ENCODE measurements around the gene CSAG2. TPM values are rescaled to one million over a fixed set of nuclear protein-coding genes. Genes with fewer than 3 reads are reported as not detected.
"Not testable (repeated sequence)": the region's sequence is repeated elsewhere in the genome, so short reads cannot be mapped to it uniquely, and the experiment has no call there.

Gene CSAG2, protein sequence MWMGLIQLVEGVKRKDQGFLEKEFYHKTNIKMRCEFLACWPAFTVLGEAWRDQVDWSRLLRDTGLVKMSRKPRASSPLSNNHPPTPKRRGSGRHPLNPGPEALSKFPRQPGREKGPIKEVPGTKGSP
- total RNA-seq (not detected), polyA plus RNA-seq (not detected)

DNA sequence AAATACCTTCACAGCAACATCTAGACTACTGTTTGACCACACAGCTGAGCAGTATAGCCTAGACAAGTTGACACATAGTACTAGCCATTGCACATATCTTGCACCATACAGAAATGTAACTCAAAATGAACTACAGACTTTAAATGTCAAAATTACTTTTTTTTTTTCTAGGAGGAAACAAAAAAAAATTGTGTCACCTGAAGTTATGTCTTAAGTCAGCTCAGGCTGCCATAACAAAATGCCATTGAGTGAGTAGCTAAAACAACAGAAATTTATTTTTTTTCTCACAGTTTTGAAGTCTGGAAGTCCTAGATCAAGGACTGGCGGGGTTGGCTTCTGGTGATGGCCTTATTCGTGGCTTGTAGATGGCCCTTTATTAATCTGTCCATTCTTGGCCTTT lies at the start of gene CSAG2:
TSS of gene CSAG2 (minus strand) at position 101 of the 400 bp plus-strand sequence. CDS start 161 bp downstream, outside the sequence.
- H3K4me3 ChIP-seq; H3K36me3 ChIP-seq; H3K9me3 ChIP-seq; H3K4me1 ChIP-seq; H3K27me3 ChIP-seq; DNase-seq; intact Hi-C loops (cut with DNase I); H3K27ac ChIP-seq: not testable (repeated sequence)
- WGBS, 2 donors = no CpG with 5 or more reads among the region's 2 CpGs

DNA sequence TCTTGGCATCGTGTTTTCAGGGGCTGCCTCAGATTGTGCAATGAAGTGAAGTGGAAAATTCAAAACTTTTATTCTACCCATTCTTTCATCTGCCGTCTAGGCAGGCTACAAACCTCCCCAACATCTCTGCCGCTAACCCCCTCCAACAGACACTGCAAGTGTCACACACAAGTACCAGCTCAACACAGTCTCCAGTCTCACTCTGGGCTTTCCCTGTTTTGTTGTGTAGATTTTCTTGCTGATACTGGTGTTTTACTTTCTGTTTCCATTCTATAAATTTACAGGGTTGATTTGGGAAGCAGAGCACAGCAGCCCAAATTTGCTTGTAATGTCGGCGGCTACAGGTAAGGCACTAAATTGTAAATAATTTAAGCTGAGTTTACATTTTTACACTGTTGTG lies 45.8 kb upstream of the CSAG2 start:
- H3K27ac ChIP-seq; H3K27me3 ChIP-seq; DNase-seq; H3K4me1 ChIP-seq; H3K4me3 ChIP-seq; H3K36me3 ChIP-seq; H3K9me3 ChIP-seq; intact Hi-C loops (cut with DNase I): not testable (repeated sequence)
- no CpG with 5 or more reads among the region's 5 CpGs for WGBS, 2 donors

DNA sequence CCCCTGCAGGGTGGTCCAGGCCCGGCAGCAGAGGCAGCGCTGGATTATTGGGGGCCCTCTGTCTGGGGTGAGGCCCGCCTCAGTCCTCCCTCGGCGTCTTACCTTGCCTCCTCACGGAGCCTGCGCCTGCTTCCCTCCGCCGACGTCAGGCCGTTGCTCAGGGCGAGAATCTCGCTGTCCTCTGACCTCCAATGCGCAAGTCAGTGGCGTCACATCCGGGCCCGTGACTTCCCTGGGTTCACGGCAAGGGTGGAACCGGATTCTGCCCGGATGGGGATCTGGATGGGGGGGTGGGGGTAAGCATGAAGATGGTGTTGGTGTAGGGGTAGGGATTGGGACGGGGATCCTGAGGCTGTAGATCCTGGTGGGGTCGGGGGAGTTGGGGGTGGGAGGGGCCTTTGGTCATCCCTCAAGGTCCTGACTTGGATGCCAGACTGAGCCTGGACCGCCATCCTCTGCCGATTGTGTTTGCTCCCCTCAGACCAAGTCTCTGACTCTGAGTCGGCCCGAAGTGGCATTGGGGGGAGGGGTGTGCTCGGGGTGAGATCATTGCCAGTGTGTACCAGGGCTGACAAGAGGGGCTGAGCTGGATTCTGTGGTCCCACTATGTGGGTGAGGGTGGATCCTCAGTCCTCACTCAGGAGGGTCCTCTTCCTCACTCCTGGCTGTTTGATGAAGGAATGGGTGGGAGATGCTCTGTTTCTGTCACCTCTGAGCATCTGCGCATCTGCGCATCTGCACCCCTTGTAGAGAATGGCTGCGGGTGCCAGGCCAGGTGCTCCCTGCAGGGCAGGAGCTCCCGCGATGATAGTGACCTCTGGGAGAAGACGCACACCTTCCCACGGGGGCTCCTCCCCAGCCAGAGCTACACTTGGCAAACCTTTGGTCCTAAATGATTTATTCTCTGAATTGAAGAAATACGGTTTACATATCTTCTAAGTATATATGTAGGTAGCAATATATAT lies 44.9 kb upstream of the CSAG2 start, which contains the start of gene MAGEA2:
TSS of gene MAGEA2 (minus strand) at position 157 of the 965 bp plus-strand sequence. CDS start 2,479 bp downstream, outside the sequence.
- WGBS, 2 donors = no CpG with 5 or more reads among the region's 35 CpGs
- intact Hi-C loops (cut with DNase I); H3K36me3 ChIP-seq; H3K27me3 ChIP-seq; H3K9me3 ChIP-seq; H3K4me1 ChIP-seq; H3K27ac ChIP-seq; H3K4me3 ChIP-seq; DNase-seq: not testable (repeated sequence)

DNA sequence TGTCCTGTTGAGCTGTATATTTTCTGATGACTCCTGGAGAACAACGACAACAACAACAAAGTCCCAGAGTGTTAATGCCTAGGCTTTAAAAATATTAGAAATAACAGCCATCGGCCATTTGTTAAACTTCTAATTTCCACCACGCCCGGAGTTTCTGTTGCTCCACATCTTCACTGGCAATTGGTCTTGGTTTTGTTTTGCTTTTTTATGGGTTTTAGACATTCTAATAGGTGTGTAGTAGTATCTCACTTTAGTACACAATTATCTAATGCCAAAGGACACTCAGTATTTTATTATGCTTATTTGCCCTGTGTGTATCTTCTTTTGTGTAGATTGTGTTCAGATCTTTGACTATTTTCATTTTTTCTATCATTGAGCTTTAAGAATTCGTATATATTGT lies 29.5 kb upstream of the CSAG2 start:
- intact Hi-C loops (cut with DNase I) = no loop called here
- no peaks in the 10 kb centered on the region for H3K4me1 ChIP-seq
- H3K9me3 ChIP-seq = no peaks in the 10 kb centered on the region
- WGBS, 2 donors = 90 to 93% methylated on average over 5 of the region's 5 CpGs
- no peak overlapping the region for H3K4me3 ChIP-seq
- H3K36me3 ChIP-seq = no peaks in the 10 kb centered on the region
- no peak for DNase-seq
- H3K27me3 ChIP-seq = no peaks in the 10 kb centered on the region
- TF ChIP-seq POLR2AphosphoS5 (IDR thresholded peaks at IDR 0.05) = no peak
- no peak for TF ChIP-seq POLR2A (IDR thresholded peaks at IDR 0.05)
- no peak for TF ChIP-seq EP300 (IDR thresholded peaks at IDR 0.05)
- TF ChIP-seq, protein P1, sequence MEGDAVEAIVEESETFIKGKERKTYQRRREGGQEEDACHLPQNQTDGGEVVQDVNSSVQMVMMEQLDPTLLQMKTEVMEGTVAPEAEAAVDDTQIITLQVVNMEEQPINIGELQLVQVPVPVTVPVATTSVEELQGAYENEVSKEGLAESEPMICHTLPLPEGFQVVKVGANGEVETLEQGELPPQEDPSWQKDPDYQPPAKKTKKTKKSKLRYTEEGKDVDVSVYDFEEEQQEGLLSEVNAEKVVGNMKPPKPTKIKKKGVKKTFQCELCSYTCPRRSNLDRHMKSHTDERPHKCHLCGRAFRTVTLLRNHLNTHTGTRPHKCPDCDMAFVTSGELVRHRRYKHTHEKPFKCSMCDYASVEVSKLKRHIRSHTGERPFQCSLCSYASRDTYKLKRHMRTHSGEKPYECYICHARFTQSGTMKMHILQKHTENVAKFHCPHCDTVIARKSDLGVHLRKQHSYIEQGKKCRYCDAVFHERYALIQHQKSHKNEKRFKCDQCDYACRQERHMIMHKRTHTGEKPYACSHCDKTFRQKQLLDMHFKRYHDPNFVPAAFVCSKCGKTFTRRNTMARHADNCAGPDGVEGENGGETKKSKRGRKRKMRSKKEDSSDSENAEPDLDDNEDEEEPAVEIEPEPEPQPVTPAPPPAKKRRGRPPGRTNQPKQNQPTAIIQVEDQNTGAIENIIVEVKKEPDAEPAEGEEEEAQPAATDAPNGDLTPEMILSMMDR (IDR thresholded peaks at IDR 0.05) = no peak
- H3K27ac ChIP-seq = no peak overlapping the region

DNA sequence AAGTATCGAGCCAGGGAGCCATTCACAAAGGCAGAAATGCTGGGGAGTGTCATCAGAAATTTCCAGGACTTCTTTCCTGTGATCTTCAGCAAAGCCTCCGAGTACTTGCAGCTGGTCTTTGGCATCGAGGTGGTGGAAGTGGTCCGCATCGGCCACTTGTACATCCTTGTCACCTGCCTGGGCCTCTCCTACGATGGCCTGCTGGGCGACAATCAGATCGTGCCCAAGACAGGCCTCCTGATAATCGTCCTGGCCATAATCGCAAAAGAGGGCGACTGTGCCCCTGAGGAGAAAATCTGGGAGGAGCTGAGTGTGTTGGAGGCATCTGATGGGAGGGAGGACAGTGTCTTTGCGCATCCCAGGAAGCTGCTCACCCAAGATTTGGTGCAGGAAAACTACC lies 27.5 kb upstream of the CSAG2 start:
- intact Hi-C loops (cut with DNase I); H3K9me3 ChIP-seq; H3K27me3 ChIP-seq; H3K4me1 ChIP-seq; H3K36me3 ChIP-seq; H3K27ac ChIP-seq; DNase-seq; H3K4me3 ChIP-seq: not testable (repeated sequence)
- 85 to 88% methylated on average over 12 of the region's 12 CpGs for WGBS, 2 donors

DNA sequence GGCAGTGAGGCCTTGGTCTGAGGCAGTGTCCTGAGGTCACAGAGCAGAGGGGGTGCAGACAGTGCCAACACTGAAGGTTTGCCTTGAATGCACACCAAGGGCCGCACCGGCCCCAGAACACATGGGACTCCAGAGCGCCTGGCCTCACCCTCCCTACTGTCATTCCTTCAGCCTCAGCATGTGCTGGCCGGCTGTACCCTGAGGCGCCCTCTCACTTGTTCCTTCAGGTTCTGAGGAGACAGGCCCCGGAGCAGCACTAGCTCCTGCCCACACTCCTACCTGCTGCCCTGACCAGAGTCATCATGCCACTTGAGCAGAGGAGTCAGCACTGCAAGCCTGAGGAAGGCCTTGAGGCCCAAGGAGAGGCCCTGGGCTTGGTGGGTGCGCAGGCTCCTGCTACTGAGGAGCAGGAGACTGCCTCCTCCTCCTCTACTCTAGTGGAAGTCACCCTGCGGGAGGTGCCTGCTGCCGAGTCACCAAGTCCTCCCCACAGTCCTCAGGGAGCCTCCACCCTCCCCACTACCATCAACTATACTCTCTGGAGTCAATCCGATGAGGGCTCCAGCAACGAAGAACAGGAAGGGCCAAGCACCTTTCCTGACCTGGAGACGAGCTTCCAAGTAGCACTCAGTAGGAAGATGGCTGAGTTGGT lies 26.9 kb upstream of the CSAG2 start:
- Histone ChIP-seq H3K4me1 (no peaks in the 10 kb centered on the region), H3K4me3 (no peak overlapping the region), H3K27ac (no peak overlapping the region), H3K27me3 (no peaks in the 10 kb centered on the region), H3K9me3 (no peaks in the 10 kb centered on the region), H3K36me3 (no peaks in the 10 kb centered on the region)
- intact Hi-C loops (cut with DNase I) = no loop called here
- TF ChIP-seq POLR2AphosphoS5 (IDR thresholded peaks at IDR 0.05) = no peak
- no peak for TF ChIP-seq POLR2A (IDR thresholded peaks at IDR 0.05)
- TF ChIP-seq, protein P1 (IDR thresholded peaks at IDR 0.05) = no peak
- no peak for TF ChIP-seq EP300 (IDR thresholded peaks at IDR 0.05)
- DNase-seq = no peak
- WGBS, 2 donors = 89 to 93% methylated on average over 12 of the region's 12 CpGs

All from sigmoid colon (tissue), 7 donors.